Stimulated activated CD8-positive, alpha-beta memory T cell treated with anti-CD3 and anti-CD28 coated beads, Interleukin-2, amount 100 ng/mL, for 1 hour (primary cell): ENCODE measurements around the gene GRP.

Source experiments
- DNase-seq, 2 donors: peaks; one replicate each; pipeline ENCODE4 v3.0.0-alpha.2; 2020; ENCODE audit warnings: low read depth in 2 of 2

The GRP gene

DNA sequence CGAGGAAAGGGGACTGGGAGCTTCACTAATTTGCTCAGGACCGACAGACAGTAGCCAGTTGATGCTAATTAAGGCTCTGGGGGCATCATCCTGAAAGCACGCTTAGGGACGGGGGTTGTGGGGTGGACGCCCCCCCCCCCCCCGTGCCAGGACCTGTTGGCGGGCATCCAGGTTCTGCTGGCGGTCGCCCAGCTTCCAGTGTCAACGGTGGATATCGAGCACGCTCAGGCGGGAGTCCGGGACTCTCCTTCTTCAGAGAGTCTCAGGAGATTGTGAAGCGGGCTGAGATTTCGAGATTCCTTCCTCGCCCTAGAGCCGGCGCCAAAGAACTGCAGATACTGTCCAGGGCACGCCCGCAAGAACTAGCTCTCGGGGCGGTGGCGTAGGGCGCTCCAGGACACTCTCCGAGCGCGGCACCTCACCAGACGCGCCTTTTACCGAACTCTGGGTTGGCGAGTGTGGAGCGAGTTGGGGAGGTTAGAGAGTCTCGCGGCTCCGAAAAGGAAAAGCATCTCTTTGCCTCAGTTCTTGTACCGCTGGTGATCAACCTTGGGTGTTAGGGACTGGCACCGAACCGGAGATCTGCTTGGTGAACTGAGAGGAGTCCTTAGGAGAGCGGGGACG is 47.7 kb downstream of the GRP start:
- no peak for DNase-seq

DNA sequence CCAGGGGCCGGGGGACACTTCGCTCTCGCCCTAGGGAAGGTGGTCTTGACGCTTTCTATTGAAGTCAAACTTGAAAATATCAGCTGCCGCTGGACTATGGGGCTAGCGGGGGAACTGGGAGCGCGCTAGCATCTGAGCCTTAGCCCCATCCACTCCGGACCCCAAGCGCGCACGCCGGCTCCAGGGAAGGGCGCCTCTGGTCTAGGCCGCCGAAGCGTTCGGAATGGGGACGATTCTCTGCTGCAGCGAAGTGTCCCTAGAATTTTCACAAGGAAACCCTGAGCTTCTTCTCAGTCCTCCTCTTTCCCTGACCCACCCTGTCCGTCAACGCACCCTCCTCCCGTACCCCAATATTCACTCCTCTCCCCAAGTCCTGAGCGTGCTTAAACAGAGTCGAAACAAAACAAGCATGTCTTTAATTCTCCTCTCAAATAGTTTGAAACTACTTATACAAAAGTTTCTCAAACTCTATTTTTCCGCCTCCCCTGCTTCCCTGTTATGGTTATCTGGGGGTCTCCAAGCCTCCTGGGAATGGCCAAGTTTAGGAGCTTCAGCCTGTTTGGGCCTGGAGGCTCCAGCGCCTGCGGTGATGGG is 48.3 kb downstream of the GRP start:
- DNase-seq: no peak

DNA sequence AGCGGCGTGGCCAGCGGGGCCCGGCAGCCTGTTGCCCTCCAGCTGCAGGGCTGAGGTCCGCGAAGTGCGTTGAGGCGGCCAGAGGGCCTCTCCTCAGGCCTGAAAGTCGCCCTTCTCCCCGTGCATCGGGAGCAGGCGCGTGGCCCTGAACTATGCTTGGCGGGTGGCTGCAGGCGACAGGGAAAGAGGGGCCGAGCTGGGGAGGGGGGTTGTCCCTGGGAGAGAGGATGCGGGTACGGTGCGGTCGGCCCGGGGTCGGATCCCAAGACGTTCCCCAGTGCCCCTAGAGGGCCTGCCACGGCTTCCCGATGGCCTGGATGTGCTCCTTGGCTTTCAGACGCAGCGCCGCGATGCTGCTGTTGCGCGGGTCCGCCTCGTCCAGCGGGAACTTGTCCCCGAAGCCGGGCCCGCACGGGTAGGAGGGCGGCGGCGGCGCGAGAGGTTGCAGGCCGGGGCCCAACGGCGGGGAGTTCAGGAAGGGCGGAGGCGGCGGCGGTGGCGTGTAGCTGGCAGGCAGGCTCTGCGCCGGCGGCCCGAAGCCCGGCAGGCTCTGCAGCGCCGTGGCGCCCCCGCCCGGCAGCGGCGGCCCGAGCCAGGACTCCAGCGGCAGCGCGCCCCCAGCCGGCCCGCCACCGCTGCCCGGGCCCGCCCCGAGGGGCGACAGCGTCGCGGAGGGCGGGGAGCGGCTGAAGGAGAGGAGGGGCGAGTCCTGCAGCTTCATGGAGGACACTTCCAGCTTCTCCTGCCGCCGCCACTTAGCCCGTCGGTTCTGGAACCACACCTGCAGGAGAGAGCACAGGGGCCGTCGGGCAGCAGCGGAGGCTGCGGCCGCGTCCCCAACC is 49.0 kb downstream of the GRP start:
- no peak for DNase-seq

DNA sequence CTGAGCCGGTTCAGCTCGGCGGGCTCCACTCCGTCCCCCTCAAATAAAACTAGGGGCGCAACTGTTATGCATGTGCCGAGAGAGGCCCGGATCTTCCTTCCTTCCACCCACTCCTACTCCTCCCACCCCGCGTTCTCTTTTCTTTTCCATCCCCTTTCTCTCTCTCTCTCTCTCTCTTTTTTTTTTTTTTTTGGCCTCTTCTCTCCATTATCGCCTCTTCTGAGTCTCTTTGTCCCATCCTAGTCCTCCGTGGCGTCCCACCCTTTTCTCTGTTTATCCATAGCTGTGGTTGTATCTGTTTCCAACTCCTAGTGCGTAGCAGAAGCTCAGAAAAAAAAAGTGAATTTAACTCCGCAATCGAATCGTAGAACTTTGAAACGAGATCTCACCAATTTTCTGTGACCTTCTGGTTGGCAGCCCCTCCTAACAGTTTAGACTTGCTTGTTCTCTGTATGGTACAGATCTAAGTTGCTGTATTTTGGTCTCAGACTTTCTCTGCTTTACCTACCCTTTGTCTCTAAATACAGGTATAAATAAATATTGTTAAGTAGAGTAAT is 49.7 kb downstream of the GRP start:
- no peak for DNase-seq

DNA sequence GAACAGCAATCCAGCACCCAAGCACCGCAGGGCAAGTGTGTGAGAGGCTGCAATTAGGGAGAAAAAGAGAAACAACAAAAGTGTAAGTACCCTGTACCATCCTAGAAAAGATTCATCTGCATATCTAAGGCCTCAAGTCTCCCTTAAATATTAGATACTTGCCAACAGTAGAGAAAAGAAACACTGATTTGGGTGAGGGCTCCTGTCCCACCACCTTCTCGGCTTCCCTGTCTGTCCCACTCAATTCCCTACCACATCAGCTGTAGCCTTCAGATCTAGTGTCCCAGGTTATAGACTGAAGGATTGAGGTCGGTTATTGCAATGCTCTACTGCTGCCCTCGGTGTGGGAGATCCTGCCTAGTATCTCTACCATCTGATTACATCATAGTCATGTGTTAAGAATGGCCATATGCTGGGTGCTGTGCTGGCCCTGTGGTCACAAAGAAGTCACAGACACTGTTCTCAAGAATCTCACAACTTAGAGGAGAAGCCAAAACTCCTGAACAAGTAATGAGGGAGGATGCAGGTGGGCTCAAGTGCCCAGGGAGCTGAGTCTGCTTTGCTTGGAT is 50.8 kb downstream of the GRP start:
- DNase-seq: no peak

DNA sequence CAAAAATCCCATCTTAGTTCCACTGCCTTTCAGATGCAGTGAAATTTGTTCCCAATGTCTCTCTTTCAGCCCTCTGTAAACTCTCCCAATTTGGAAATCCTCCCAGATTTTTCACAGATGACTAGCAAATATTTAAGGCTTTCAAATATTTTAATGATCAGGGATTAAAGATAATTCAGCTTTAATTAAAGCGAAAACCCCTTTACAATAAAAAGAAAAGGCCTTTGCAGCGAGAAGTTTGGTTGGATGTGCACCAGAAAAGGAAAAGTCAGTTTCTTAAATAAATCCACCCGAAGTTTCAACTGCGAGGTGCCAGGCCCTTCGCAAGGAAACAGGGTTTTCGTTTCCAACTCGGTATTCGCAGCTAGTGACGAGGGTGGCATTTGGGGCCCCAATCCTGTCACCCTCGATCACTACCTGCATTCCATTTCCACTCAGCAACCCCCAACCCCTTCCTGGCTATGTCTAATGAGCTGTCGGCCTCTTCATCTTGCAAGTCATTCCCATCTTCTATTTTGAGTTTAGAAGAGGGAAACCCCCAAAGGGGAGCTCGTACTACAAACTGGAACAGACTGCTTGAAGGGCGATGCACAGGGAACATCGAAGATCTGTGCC is 51.8 kb downstream of the GRP start:
- DNase-seq: no peak

DNA sequence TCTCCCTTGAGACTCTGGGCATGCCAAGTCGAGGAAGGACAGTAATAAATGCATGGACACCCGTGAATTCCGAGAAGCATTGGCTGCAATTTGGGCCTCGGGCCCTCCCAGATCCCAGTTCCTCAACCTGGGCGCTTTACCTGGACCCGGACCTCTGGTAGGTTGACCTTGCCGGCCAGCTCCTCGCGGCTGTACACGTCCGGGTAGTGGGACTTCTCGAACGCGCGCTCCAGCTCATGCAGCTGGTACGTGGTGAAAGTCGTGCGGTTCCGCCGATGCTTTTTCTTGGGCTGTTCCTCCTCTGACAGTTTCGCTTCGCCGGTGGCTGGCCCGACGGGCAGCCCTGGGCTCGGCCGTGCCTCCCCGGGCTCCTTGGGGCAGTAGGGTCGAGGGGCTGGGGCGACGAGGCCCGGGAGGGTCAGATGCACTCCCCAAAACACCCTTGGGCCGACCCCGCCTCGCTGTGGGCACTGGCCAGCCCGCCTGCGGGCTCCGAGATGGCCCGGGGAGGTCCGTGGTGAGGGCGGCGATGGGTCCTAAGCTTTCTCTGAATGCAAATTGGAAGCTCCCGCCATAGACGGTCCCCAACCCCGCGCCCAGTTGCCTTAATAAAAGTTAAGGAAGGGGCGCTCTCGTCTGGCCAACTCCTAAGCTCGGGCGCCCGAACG is 52.4 kb downstream of the GRP start:
- DNase-seq: no peak

DNA sequence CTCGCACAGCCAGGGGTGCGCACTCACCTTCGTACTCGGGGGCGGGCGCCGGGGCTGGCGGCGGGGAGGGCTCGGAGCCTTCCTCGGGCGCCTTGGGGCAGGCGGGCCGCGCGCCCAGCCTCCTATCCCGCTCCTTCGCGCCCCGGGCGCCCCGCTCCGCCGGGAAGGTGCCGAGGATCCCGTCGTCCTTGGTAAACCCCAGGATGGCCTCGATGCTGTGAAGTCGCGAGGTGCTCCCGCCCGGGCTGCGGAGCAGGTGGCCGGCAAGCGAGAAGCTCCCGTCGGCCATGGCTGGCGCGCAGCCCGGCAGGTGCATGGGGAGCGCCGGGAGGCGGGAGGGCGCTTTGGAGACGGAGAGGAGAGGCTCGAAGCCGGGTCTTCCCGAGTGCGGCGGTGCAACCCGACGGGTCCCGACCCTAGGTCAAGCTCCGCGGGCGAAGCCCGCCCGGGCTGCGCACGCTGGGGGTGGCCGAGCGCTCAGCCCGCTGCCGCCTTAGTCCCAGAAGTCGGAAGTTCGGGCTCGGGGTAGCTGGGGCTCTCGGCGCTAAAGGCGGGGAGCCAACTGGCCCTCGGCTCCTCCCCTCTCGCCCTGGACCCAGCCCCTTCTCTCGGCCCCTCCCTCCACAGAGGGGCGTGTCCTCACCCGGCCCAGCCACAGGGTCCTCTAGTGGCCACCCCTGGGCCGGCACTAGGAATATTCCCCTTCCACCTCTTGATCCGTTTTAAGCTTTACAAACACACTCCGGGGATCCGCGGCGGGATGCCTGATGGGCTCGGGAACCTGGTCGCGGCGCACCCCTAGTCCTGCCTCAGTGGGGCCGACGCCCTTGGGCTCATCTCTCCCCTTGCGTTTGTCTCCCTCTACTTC is 53.2 kb downstream of the GRP start, which contains the start of gene RAX:
RAX (minus strand) TSS at position 564 of the 868 bp plus-strand sequence; CDS start at position 316, 248 bp downstream.
- no peak for DNase-seq

DNA sequence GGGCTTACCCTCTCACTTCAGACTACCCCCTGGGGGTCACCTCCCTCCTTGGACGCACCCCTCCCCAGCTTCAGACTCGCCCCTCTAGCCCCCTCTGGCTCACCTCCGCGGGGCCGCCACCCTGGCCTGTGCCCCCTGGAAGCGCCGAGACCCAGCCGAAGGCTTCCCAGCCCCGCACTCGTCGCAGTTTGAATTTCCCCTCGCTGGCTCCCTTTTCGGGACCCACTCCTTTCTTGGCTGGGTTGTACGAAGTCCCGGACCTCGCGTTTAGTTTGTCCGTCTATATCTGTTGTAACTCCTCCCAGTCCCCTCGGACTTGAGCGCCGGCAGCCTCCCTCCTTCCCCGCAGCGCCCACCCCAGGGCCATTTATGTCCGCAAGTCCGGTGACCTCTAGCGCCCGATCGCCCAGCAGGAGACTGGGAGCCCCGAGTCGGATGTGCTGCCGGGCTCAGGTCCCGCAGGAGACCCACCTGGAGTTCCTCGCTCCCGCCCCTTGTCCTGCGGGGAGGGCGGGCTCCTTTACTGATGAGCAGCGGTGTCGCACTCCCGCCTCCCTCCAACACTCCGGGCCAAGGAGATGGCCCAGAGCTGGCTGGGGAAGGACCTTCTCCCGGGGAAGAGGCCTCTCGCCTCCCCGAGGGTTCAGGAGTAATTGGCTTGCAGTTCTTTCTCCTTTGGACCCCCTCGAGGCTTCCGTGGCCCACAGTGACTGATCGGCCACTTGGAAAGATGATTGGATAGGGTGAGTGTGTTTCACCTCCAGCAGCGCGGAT is 54.0 kb downstream of the GRP start:
- DNase-seq: no peak

GRCh38 chr18:59274533-59274928 is 54.6 kb downstream of the GRP start:
- no peak for DNase-seq

- DNase-seq: no peak
Observed at GRCh38 chr18:59275406-59275949, 55.5 kb downstream of the GRP start.

- DNase-seq: no peak
Observed at GRCh38 chr18:59276047-59276446, 56.1 kb downstream of the GRP start.

DNA sequence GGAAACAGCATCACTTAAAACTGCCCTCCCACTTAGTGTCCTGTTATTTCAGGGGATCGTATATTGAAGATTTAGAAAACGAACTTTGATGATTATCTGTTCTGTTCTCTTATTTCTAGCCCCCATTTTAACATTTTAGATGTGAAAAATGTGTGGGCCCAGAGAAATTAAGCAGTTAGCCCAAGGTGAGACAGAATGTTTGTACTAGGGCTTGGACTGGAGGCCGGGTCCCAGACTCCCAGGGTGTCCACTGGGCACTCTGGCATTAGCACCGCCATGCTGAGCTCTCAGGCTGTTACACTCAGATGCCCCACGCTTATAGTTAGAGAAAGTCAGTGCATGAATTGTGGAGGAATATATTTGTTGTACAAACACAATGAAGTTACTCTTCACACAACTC is 58.8 kb downstream of the GRP start:
- DNase-seq: no peak

GRCh38 chr18:59279193-59279592 is 59.2 kb downstream of the GRP start:
- no peak for DNase-seq

DNA sequence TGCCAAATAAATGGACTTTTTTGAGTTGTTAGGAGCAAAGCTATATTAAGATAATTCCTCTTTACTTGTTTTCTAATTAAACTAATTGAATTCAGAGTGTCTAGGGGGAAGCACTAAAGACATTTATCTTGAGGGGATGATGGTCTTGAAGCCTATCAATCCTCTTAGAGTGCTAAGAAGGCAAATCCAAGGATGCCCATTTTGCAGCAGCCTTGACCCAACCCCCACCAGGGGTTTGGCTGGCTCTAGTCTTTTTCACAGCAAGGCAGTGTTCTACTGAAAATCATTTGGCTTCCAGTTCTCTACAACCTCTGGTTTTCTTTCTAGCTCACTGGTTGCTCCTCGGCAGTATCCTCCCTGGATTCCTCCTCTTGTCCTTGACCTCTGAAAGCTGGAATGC is 59.8 kb downstream of the GRP start:
- no peak for DNase-seq
